ENCODE measurements around the gene SLC25A18. TPM values are rescaled to one million over a fixed set of nuclear protein-coding genes. Genes with fewer than 3 reads are reported as not detected.
A peak's percentile ranks its signal among the peaks of the same experiment; 100 is the strongest.
"Not testable (repeated sequence)": the region's sequence is repeated elsewhere in the genome, so short reads cannot be mapped to it uniquely, and the experiment has no call there.

The SLC25A18 gene
- polyA plus RNA-seq, 5 donors = 0.29 to 0.64 (median 0.40) TPM

DNA sequence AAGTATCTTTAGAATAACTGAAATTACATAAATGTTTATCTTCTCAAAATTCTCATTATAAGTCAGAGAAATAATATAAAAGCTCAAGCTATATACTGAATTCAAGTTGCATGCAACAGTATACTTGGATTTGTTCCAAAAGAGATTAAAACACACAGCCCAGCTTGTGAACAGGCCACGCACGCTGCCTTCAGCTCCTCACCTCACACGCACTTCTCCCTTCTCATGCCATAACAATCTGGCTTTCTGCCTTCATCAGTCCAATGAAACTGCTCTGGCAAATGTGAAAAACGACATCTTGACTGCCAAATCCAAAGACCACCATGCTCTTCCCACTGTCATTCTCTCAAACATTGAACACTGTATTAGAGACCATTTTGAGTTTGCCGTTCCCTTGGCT is 43.2 kb downstream of the SLC25A18 start:
- peak; percentile 54 to 62 for DNase-seq

DNA sequence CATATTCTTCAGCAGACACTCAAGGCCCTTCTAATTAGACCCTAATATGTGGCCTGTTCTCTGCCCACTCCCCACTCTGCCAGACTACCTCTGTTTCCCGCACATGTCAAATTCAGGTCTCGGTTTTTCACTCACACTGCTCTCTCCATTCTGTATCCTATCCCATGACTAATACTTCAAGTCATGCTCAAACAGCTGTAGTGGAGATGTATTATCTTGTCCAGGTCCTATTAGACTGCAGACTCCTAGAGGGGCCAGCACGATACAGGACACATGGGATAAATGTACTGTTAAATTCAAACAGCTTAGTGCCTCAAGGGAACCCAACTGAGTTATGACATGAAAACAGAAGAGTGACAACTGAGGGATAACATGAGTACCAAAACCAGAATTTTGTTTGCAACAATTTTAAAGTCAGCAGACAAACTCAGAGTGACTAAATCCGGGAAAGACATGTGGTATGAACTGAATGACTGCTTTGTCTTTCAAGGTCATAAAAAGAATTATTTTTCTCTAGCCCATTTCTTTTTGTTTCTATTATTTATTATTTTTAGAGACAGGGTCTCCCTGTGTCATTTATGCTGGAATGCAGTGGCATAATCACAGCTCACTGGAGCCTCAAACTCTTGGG is 44.7 kb downstream of the SLC25A18 start:
- DNase-seq = no peak

- no peak for DNase-seq
Observed at GRCh38 chr22:17612057-17612456, 48.8 kb downstream of the SLC25A18 start.

DNA sequence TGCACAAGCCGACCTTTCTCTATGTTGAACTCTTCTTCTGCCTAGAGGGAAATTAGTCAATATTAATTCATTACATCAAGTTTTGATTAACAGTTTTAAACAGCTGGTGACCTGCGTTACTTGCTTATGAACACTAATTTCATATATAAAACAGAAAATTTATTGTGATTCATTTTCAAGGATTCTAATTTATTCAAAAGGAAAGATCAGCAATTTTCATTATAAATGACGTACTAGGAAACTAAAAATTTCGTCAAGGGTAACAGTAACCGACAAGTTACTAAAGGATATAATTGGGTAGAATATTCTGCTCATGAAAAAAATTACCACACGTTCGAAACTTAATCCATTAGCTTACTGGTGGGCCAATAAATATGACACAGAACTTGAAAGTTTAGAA is 50.0 kb downstream of the SLC25A18 start:
- no peak for DNase-seq

DNA sequence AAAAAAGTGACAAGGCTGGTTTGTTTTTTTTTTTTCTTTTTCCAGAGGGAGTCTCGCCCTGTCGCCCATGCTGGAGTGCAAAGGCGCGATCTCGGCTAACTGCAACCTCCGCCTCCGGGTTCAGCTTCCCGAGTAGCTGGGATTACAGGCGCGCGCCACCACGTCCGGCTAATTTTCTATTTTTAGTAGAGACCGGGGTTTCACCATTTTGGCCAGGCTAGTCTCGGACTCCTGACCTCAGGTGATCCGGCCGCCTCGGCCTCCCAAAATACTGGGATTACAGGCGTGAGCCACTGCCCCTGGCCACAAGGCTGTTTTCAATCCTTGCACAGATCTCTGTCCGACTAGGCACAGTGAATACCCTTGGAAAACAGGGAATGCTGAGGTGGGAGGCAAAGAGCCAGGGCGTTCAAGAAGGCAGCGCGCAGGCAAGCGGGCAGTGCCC is 64.7 kb downstream of the SLC25A18 start:
- DNase-seq = no peak

DNA sequence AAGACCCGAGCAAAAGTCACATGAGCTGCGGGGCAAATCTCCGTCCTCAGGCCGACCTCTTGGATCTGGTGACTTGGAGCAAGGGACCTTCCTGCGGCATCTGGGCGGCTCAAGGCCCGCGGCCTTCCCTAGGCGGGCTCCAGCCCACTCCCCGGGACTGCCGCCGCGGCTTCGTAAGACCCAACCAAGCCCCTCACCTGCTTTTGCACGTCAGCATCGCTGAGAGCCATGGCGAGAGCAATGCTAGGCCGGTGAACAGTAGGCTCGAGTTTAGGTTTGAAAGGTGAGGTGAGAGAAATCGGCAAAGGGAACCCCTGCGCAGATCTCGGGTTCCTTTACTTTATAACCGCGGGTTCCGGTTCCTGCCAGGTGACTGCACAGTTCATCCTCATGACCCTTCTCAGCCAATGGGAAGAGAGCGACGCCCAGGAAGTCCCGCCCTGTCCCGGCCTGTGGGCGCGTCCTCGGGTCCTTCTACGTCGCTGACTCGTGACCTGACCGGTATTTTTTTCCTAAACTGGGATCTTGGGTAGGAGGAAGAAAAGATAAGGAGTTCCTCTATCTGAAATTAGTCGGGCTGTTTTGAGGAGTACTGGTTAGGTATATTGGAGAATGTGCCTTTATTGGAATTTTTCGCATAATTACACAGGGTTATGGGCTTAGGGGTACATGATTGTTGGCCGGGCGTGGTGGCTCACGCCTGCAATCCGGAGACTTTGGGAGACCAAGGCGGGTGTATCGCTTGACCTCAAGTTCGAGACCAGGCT is 65.3 kb downstream of the SLC25A18 start, which contains the start of gene ATP6V1E1:
Gene ATP6V1E1 (minus strand): TSS at position 344 of the 767 bp plus-strand sequence. CDS start 114 bp downstream, at position 230.
- peak; percentile 93 to 96 for DNase-seq

DNA sequence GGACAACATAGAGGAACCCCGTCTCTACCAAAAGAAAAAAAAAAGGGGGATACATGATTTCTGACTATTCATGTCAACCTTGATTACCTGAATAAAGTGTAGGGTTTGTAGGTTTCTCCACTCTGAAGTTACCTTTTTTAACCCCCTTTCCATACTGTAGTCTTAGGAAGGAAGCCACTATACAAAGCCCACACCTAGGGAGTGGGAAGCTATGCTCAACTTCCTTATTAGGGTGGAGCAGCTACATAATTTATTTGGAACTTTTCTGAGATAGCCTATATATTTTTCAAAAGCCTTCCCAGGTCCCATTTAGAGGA is 65.8 kb downstream of the SLC25A18 start:
- no peak for DNase-seq

GRCh38 chr22:17629641-17630040 is 66.3 kb downstream of the SLC25A18 start:
- DNase-seq = no peak

GRCh38 chr22:17631076-17631565 is 67.8 kb downstream of the SLC25A18 start:
- DNase-seq = no peak

GRCh38 chr22:17633217-17633997 is 70.1 kb downstream of the SLC25A18 start:
- no peak for DNase-seq

GRCh38 chr22:17633998-17634323 is 70.7 kb downstream of the SLC25A18 start:
- no peak for DNase-seq

GRCh38 chr22:17634696-17635095 is 71.4 kb downstream of the SLC25A18 start:
- DNase-seq = no peak

DNA sequence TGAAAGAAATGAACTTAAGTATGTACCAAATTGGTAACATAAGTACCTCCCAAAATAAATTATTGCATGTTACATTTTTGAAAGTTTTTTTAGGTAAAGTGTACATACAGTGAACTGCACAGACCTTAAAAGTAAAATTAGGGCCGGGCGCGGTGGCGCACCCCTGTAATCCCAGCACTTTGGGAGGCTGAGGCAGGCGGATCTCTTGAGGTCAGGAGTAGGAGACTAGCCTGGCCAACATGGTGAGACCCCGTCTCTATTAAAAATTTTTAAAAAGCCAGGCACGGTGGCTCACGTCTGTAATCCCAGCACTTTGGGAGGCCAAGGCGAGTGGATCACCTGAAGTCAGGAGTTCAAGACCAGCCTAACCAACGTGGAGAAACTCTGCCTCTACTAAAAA is 73.6 kb downstream of the SLC25A18 start:
- DNase-seq = not testable (repeated sequence)

DNA sequence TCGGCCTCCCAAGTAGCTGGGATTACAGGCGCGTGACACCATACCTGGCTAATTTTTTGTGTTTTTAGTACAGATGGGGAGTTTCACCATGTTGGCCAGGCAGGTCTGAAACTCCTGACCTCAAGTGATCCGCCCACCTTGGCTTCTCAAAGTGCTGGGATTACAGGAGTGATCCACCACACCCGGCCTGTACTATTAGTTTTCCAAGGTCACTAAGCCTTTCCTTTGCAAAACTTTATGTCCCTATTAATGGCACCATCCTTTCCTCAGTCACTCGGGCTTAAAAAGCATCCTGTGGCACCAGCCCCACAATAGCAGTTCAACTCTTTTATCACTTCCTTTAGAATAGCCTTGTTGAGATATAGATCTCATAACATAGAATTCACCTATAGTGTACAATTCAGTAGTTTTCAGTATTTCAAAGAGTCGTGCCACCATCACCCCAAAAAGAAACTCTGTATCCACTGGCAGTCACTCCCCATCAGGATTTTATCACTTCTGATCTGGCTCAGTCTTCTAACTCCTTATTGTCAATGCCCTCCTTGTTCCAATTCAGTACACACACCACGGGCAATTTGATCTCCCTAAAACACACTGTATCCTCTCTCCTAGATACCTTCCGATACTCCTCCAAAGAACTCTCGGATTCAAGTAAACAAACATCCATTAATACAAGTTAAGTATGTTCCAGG is 74.3 kb downstream of the SLC25A18 start:
- DNase-seq = no peak

GRCh38 chr22:17638182-17638431 is 74.8 kb downstream of the SLC25A18 start:
- no peak for DNase-seq

GRCh38 chr22:17638432-17639246 is 75.3 kb downstream of the SLC25A18 start, which contains the start of gene BCL2L13:
Gene BCL2L13, plus strand, starts transcription at chr22:17638757. Its CDS starts 16,955 bp downstream, at chr22:17655712.
- peak; percentile 93 to 94 for DNase-seq

DNA sequence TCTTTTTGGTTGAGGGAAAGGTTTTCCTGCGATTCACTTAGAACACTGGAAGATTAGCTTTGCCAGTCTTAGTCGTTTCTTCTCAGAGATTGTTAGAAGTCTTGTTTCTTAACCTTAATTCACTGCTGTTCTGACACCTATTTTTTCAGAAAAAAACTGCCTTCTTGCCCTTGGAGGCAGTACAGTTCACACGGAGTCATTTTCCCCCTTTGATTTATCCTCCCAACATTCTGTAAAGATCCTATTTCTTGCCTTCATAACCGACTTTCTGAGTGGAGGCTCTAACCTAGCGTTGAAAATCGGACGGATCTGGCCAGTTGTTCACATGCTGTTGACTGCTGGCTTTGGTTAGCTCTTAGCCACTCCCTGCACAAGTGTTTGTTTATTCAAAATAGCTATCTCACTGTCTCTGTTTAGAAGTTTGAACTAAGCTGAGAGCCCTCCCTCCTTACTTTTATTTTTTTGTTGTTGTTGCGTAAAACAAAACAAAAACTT is 76.0 kb downstream of the SLC25A18 start:
- peak; percentile 58 to 63 for DNase-seq
